Measurements from ENCODE around the gene ZNF479.
"Not testable (repeated sequence)": the region's sequence is repeated elsewhere in the genome, so short reads cannot be mapped to it uniquely, and the experiment has no call there.

ZNF479 gene
- 0 reads per million in 4 donors for total RNA-seq

GRCh38 chr7:57132336-57132735 is at the start of gene ZNF479:
ZNF479 (minus strand) TSS chr7:57132436; CDS start chr7:57132324, 112 bp downstream.
- DNase-seq = not testable (repeated sequence)

- no peak for DNase-seq
Measured at GRCh38 chr7:57182031-57182430, 49.8 kb upstream of the ZNF479 start.

- DNase-seq = no peak
Measured at GRCh38 chr7:57181281-57181680, 49.0 kb upstream of the ZNF479 start.

GRCh38 chr7:57179776-57180415 is 47.7 kb upstream of the ZNF479 start:
- no peak for DNase-seq

GRCh38 chr7:57178768-57179139 is 46.5 kb upstream of the ZNF479 start:
- DNase-seq = no peak

GRCh38 chr7:57177856-57178767 is 45.9 kb upstream of the ZNF479 start:
- DNase-seq = no peak

- DNase-seq = no peak
Measured at GRCh38 chr7:57176928-57177635, 44.8 kb upstream of the ZNF479 start.

GRCh38 chr7:57165285-57165899 is 33.2 kb upstream of the ZNF479 start:
- no peak for DNase-seq

- not testable (repeated sequence) for DNase-seq
Measured at GRCh38 chr7:57120123-57120784, 12.0 kb downstream of the ZNF479 start.
